ENCODE measurements around the gene MRPS21.
A peak's percentile ranks its signal among the peaks of the same experiment; 100 is the strongest.
"Not testable (repeated sequence)": the region's sequence is repeated elsewhere in the genome, so short reads cannot be mapped to it uniquely, and the experiment has no call there.

MRPS21 gene

GRCh38 chr1:150281758-150282557 is 11.7 kb upstream of the MRPS21 start, which contains the start of gene CIART:
TSS of gene CIART (plus strand) at chr1:150282554. CDS start at chr1:150283268, 714 bp downstream.
- DNase-seq: peak; percentile 100

GRCh38 chr1:150282558-150282958 is 11.1 kb upstream of the MRPS21 start:
- no peak for DNase-seq

- DNase-seq: no peak
Measured at GRCh38 chr1:150283260-150283659, 10.4 kb upstream of the MRPS21 start.

- DNase-seq: no peak
Measured at GRCh38 chr1:150288382-150288781, 5.3 kb upstream of the MRPS21 start.

- DNase-seq: no peak
Measured at GRCh38 chr1:150288822-150289221, 4.8 kb upstream of the MRPS21 start.

GRCh38 chr1:150295476-150295875 is 1.8 kb downstream of the MRPS21 start:
- DNase-seq: no peak

GRCh38 chr1:150299716-150300115 is 6.1 kb downstream of the MRPS21 start:
- DNase-seq: no peak

- no peak for DNase-seq
Measured at GRCh38 chr1:150302338-150302737, 8.7 kb downstream of the MRPS21 start.

GRCh38 chr1:150302902-150303301 is 9.2 kb downstream of the MRPS21 start:
- no peak for DNase-seq

GRCh38 chr1:150308585-150308984 is 14.9 kb downstream of the MRPS21 start:
- not testable (repeated sequence) for DNase-seq

- DNase-seq: peak; percentile 79
Measured at GRCh38 chr1:150309758-150310508, 16.3 kb downstream of the MRPS21 start.

GRCh38 chr1:150311762-150312161 is 18.1 kb downstream of the MRPS21 start:
- no peak for DNase-seq

- not testable (repeated sequence) for DNase-seq
Measured at GRCh38 chr1:150314691-150315090, 21.0 kb downstream of the MRPS21 start.

- DNase-seq: no peak
Measured at GRCh38 chr1:150320667-150320978, 27.0 kb downstream of the MRPS21 start.

- no peak for DNase-seq
Measured at GRCh38 chr1:150321826-150322166, 28.1 kb downstream of the MRPS21 start.

- no peak for DNase-seq
Measured at GRCh38 chr1:150322310-150322709, 28.6 kb downstream of the MRPS21 start.

GRCh38 chr1:150332651-150333290 is 39.1 kb downstream of the MRPS21 start:
- DNase-seq: no peak

- DNase-seq: no peak
Measured at GRCh38 chr1:150346316-150346715, 52.7 kb downstream of the MRPS21 start.

GRCh38 chr1:150352866-150353265 is 59.2 kb downstream of the MRPS21 start:
- DNase-seq: no peak
